Measurements from ENCODE around the gene SYN1.

The SYN1 gene

GRCh38 chrX:47638816-47639215 lies 19.2 kb upstream of the SYN1 start:
- Histone ChIP-seq H3K27me3 (ENCODE audit: insufficient read depth, low read depth) (no peaks in the 10 kb centered on the region), H3K27ac (no peak overlapping the region), H3K4me2 (no peak overlapping the region), H2AFZ (ENCODE audit: low read depth) (no peak overlapping the region), H3K4me1 (ENCODE audit: low read depth, poor library complexity, severe bottlenecking) (no peaks in the 10 kb centered on the region), H3K4me3 (IDR thresholded peaks at IDR 0.05; ENCODE audit: insufficient read depth, low read depth, low read length) (no peak overlapping the region), H3K79me2 (ENCODE audit: insufficient read depth, low read depth) (no peaks in the 10 kb centered on the region), H3K36me3 (ENCODE audit: insufficient read depth) (no peaks in the 10 kb centered on the region), H3K9ac (no peak overlapping the region), H4K20me1 (ENCODE audit: insufficient read depth) (no peaks in the 10 kb centered on the region)
- TF ChIP-seq CTCF (conservative IDR thresholded peaks at IDR 0.05; ENCODE audit: low read depth, low read length), result no peak

- Histone ChIP-seq H3K4me1 (ENCODE audit: low read depth, poor library complexity, severe bottlenecking) (no peaks in the 10 kb centered on the region), H3K27ac (no peak overlapping the region), H3K79me2 (ENCODE audit: insufficient read depth, low read depth) (no peaks in the 10 kb centered on the region), H3K4me3 (IDR thresholded peaks at IDR 0.05; ENCODE audit: insufficient read depth, low read depth, low read length) (no peak overlapping the region), H3K4me2 (no peak overlapping the region), H2AFZ (ENCODE audit: low read depth) (no peak overlapping the region), H4K20me1 (ENCODE audit: insufficient read depth) (no peaks in the 10 kb centered on the region), H3K9ac (no peak overlapping the region), H3K27me3 (ENCODE audit: insufficient read depth, low read depth) (no peaks in the 10 kb centered on the region), H3K36me3 (ENCODE audit: insufficient read depth) (no peaks in the 10 kb centered on the region)
- no peak for TF ChIP-seq CTCF (conservative IDR thresholded peaks at IDR 0.05; ENCODE audit: low read depth, low read length)
Measured at GRCh38 chrX:47637546-47638195, 18.0 kb upstream of the SYN1 start.

- Histone ChIP-seq H3K9ac (no peak overlapping the region), H3K4me2 (no peak overlapping the region), H3K4me3 (IDR thresholded peaks at IDR 0.05; ENCODE audit: insufficient read depth, low read depth, low read length) (no peak overlapping the region), H3K36me3 (ENCODE audit: insufficient read depth) (no peaks in the 10 kb centered on the region), H2AFZ (ENCODE audit: low read depth) (no peak overlapping the region), H3K79me2 (ENCODE audit: insufficient read depth, low read depth) (no peaks in the 10 kb centered on the region), H3K27me3 (ENCODE audit: insufficient read depth, low read depth) (no peaks in the 10 kb centered on the region), H3K27ac (no peak overlapping the region), H4K20me1 (ENCODE audit: insufficient read depth) (no peaks in the 10 kb centered on the region), H3K4me1 (ENCODE audit: low read depth, poor library complexity, severe bottlenecking) (no peaks in the 10 kb centered on the region)
- TF ChIP-seq CTCF (conservative IDR thresholded peaks at IDR 0.05; ENCODE audit: low read depth, low read length), result no peak
Measured at GRCh38 chrX:47634871-47635575, 15.4 kb upstream of the SYN1 start.

- no peak for TF ChIP-seq CTCF (conservative IDR thresholded peaks at IDR 0.05; ENCODE audit: low read depth, low read length)
Measured at GRCh38 chrX:47633689-47634590, 14.3 kb upstream of the SYN1 start.

More at GRCh38 chrX:47633689-47634590, 14.3 kb upstream of the SYN1 start:
- H3K4me3 ChIP-seq (IDR thresholded peaks at IDR 0.05; ENCODE audit: insufficient read depth, low read depth, low read length), result no peak overlapping the region
- H3K79me2 ChIP-seq (ENCODE audit: insufficient read depth, low read depth), result no peaks in the 10 kb centered on the region
- no peak overlapping the region for H3K27ac ChIP-seq
- no peaks in the 10 kb centered on the region for H4K20me1 ChIP-seq (ENCODE audit: insufficient read depth)
- H3K9ac ChIP-seq, result no peak overlapping the region
- H3K27me3 ChIP-seq (ENCODE audit: insufficient read depth, low read depth), result no peaks in the 10 kb centered on the region
- no peaks in the 10 kb centered on the region for H3K36me3 ChIP-seq (ENCODE audit: insufficient read depth)
- peaks cover 2% of the 10 kb centered on the region for H3K4me1 ChIP-seq (ENCODE audit: low read depth, poor library complexity, severe bottlenecking)
- no peak overlapping the region for H3K4me2 ChIP-seq
- no peak overlapping the region for H2AFZ ChIP-seq (ENCODE audit: low read depth)

Measured in KMS-11 (cell line).